Measurements from ENCODE around the gene EVA1A. TPM values are rescaled to one million over a fixed set of nuclear protein-coding genes. Genes with fewer than 3 reads are reported as not detected.

The EVA1A gene
- total RNA-seq, 2 donors from 2014 or later = 1.2 to 1.8 TPM

- no peak overlapping the region for H3K4me3 ChIP-seq (ENCODE audit: low read length)
- no peaks in the 10 kb centered on the region for H3K4me1 ChIP-seq (ENCODE audit: control insufficient read depth, insufficient read depth, low read length)
- Mint-ChIP-seq H3K36me3 (ENCODE audit: low read depth) (no peaks in the 10 kb centered on the region), H3K27ac (no peak overlapping the region), H3K4me3 (no peak overlapping the region), H3K27me3 (ENCODE audit: insufficient read depth) (peaks cover 18% of the 10 kb centered on the region), H3K4me1 (peaks cover 8% of the 10 kb centered on the region), H3K9me3 (no peaks in the 10 kb centered on the region)
- no peak for TF ChIP-seq CTCF (conservative IDR thresholded peaks at IDR 0.05)
- no peak for DNase-seq
- H3K27ac ChIP-seq (ENCODE audit: low read depth, low read length) = no peak overlapping the region
- no peaks in the 10 kb centered on the region for H3K36me3 ChIP-seq (ENCODE audit: control insufficient read depth, insufficient read depth, low read length)
- 90 to 92% methylated on average over 5 of the region's 5 CpGs for WGBS, 2 experiments (ENCODE audit: insufficient coverage in 1 of 2, insufficient read length in 1 of 2)
- no peaks in the 10 kb centered on the region for H3K9me3 ChIP-seq (ENCODE audit: control insufficient read depth, low read length)
- no peak overlapping the region for H3K9ac ChIP-seq (ENCODE audit: extremely low read depth, low read length, poor library complexity, severe bottlenecking)
- peaks cover 5% of the 10 kb centered on the region for H3K27me3 ChIP-seq (ENCODE audit: control insufficient read depth, insufficient read depth, low read length, poor library complexity, severe bottlenecking)
Observed at GRCh38 chr2:75569546-75569945, 8.8 kb upstream of the EVA1A start.

- Histone ChIP-seq H3K27me3 (ENCODE audit: control insufficient read depth, insufficient read depth, low read length, poor library complexity, severe bottlenecking) (peaks cover 16% of the 10 kb centered on the region), H3K27ac (ENCODE audit: low read depth, low read length) (no peak overlapping the region), H3K4me3 (ENCODE audit: low read length) (no peak overlapping the region), H3K9ac (ENCODE audit: extremely low read depth, low read length, poor library complexity, severe bottlenecking) (no peak overlapping the region), H3K36me3 (ENCODE audit: control insufficient read depth, insufficient read depth, low read length) (no peaks in the 10 kb centered on the region), H3K4me1 (ENCODE audit: control insufficient read depth, insufficient read depth, low read length) (no peaks in the 10 kb centered on the region), H3K9me3 (ENCODE audit: control insufficient read depth, low read length) (no peaks in the 10 kb centered on the region)
- DNase-seq = no peak
- WGBS, 2 experiments (ENCODE audit: insufficient coverage in 1 of 2, insufficient read length in 1 of 2) = 92% methylated on average over 1 of the region's 1 CpG; no CpG with 5 or more reads in 1 of the 2 experiments
- no peak overlapping the region for H3K27ac Mint-ChIP-seq
- no peak for TF ChIP-seq CTCF (conservative IDR thresholded peaks at IDR 0.05)
- H3K36me3 Mint-ChIP-seq (ENCODE audit: low read depth) = no peaks in the 10 kb centered on the region
- peaks cover 21% of the 10 kb centered on the region for H3K27me3 Mint-ChIP-seq (ENCODE audit: insufficient read depth)
- H3K9me3 Mint-ChIP-seq = no peaks in the 10 kb centered on the region
- peaks cover 8% of the 10 kb centered on the region for H3K4me1 Mint-ChIP-seq
- no peak overlapping the region for H3K4me3 Mint-ChIP-seq
Observed at GRCh38 chr2:75568174-75568573, 7.4 kb upstream of the EVA1A start.

GRCh38 chr2:75565472-75566462 lies 5.0 kb upstream of the EVA1A start:
- peaks cover 40% of the 10 kb centered on the region for H3K27me3 ChIP-seq (ENCODE audit: control insufficient read depth, insufficient read depth, low read length, poor library complexity, severe bottlenecking)
- Mint-ChIP-seq H3K9me3 (no peaks in the 10 kb centered on the region), H3K36me3 (ENCODE audit: low read depth) (no peaks in the 10 kb centered on the region), H3K4me1 (peaks cover 10% of the 10 kb centered on the region), H3K27ac (no peak overlapping the region), H3K4me3 (no peak overlapping the region), H3K27me3 (ENCODE audit: insufficient read depth) (peaks cover 34% of the 10 kb centered on the region)
- H3K27ac ChIP-seq (ENCODE audit: low read depth, low read length) = no peak overlapping the region
- no peaks in the 10 kb centered on the region for H3K9me3 ChIP-seq (ENCODE audit: control insufficient read depth, low read length)
- 93 to 100% methylated on average over 5 to 7 of the region's 8 CpGs for WGBS, 2 experiments (ENCODE audit: insufficient coverage in 1 of 2, insufficient read length in 1 of 2)
- no peak overlapping the region for H3K4me3 ChIP-seq (ENCODE audit: low read length)
- no peaks in the 10 kb centered on the region for H3K4me1 ChIP-seq (ENCODE audit: control insufficient read depth, insufficient read depth, low read length)
- no peak for TF ChIP-seq CTCF (conservative IDR thresholded peaks at IDR 0.05)
- no peak for DNase-seq
- H3K36me3 ChIP-seq (ENCODE audit: control insufficient read depth, insufficient read depth, low read length) = no peaks in the 10 kb centered on the region
- H3K9ac ChIP-seq (ENCODE audit: extremely low read depth, low read length, poor library complexity, severe bottlenecking) = no peak overlapping the region
